ENCODE results near the gene NAA30. TPM values are rescaled to one million over a fixed set of nuclear protein-coding genes. Genes with fewer than 3 reads are reported as not detected.

The NAA30 gene
- total and polyA plus RNA-seq, 12 donors: 1.9 to 22.0 (median 15.3) TPM

- no peak for TF ChIP-seq POLR2A (IDR thresholded peaks at IDR 0.05)
- TF ChIP-seq CTCF (IDR thresholded peaks at IDR 0.05): no peak
- no peaks in the 10 kb centered on the region for H3K9me3 ChIP-seq (replicated peaks in 1 of 3)
- H3K27ac ChIP-seq: no peak overlapping the region
- H3K4me3 ChIP-seq: no peak overlapping the region
- H3K36me3 ChIP-seq (replicated peaks in 1 of 2): no peaks in the 10 kb centered on the region
- intact Hi-C loops (cut with DNase I): no loop called here
- no peak for DNase-seq
- WGBS, 4 donors: 43 to 49% (median 44%) methylated on average over 2 of the region's 2 CpGs
- no peaks in the 10 kb centered on the region for H3K27me3 ChIP-seq
- H3K4me1 ChIP-seq (replicated peaks in 1 of 2): no peaks in the 10 kb centered on the region
Measured at GRCh38 chr14:57346741-57347140, 43.6 kb upstream of the NAA30 start.

- Histone ChIP-seq H3K4me1 (replicated peaks in 1 of 2) (no peaks in the 10 kb centered on the region), H3K36me3 (replicated peaks in 1 of 2) (no peaks in the 10 kb centered on the region), H3K27me3 (no peaks in the 10 kb centered on the region), H3K27ac (no peak overlapping the region), H3K9me3 (replicated peaks in 1 of 3) (no peaks in the 10 kb centered on the region), H3K4me3 (no peak overlapping the region)
- intact Hi-C loops (cut with DNase I): no loop called here
- no peak for DNase-seq
- TF ChIP-seq CTCF (IDR thresholded peaks at IDR 0.05) (no peak), POLR2A (IDR thresholded peaks at IDR 0.05) (no peak)
- WGBS, 4 donors: 61 to 67% (median 63%) methylated on average over 9 of the region's 9 CpGs
Measured at GRCh38 chr14:57352396-57353170, 37.8 kb upstream of the NAA30 start.

- intact Hi-C loops (cut with DNase I): no loop called here
- Histone ChIP-seq H3K4me1 (replicated peaks in 1 of 2) (no peaks in the 10 kb centered on the region), H3K27ac (no peak overlapping the region), H3K4me3 (no peak overlapping the region), H3K27me3 (no peaks in the 10 kb centered on the region), H3K9me3 (replicated peaks in 1 of 3) (no peaks in the 10 kb centered on the region), H3K36me3 (replicated peaks in 1 of 2) (no peaks in the 10 kb centered on the region)
- TF ChIP-seq POLR2A (IDR thresholded peaks at IDR 0.05) (no peak), CTCF (IDR thresholded peaks at IDR 0.05) (no peak)
- 60 to 65% (median 63%) methylated on average over 3 of the region's 3 CpGs for WGBS, 4 donors
- DNase-seq: no peak
Measured at GRCh38 chr14:57355081-57355800, 35.1 kb upstream of the NAA30 start.

GRCh38 chr14:57362361-57362760, 28.0 kb upstream of the NAA30 start:
- H3K27ac ChIP-seq: no peak overlapping the region
- intact Hi-C loops (cut with DNase I): no loop called here
- H3K4me1 ChIP-seq (replicated peaks in 1 of 2): no peaks in the 10 kb centered on the region
- no peaks in the 10 kb centered on the region for H3K36me3 ChIP-seq (replicated peaks in 1 of 2)
- no peaks in the 10 kb centered on the region for H3K27me3 ChIP-seq
- no peak overlapping the region for H3K4me3 ChIP-seq
- no peaks in the 10 kb centered on the region for H3K9me3 ChIP-seq (replicated peaks in 1 of 3)
- no peak for DNase-seq
- TF ChIP-seq POLR2A (IDR thresholded peaks at IDR 0.05) (no peak), CTCF (IDR thresholded peaks at IDR 0.05) (no peak)

Measured in adrenal gland (tissue), 12 donors.